Nephron progenitor cell (in vitro differentiated cells): ENCODE measurements around the gene HLA-DQB1.

Experiments
- DNase-seq: peaks from one replicate; pipeline ENCODE4 v3.0.0; 2021
- H3K27ac Mint-ChIP-seq: 2 replicates; pipeline ENCODE4 v1.8.0; 2021; ENCODE audit warnings: mild to moderate bottlenecking, moderate library complexity, mixed read lengths
- H3K27me3 Mint-ChIP-seq: 2 replicates; pipeline ENCODE4 v1.8.0; 2021; ENCODE audit warnings: mild to moderate bottlenecking, low read depth, mixed read lengths; ENCODE audit not compliant: poor library complexity
- H3K36me3 Mint-ChIP-seq: 2 replicates; pipeline ENCODE4 v1.8.0; 2021; ENCODE audit warnings: low read depth, mixed read lengths
- H3K4me1 Mint-ChIP-seq: 2 replicates; pipeline ENCODE4 v1.8.0; 2021; ENCODE audit warnings: mixed read lengths
- H3K4me3 Mint-ChIP-seq: 2 replicates; pipeline ENCODE4 v1.8.0; 2021; ENCODE audit warnings: mild to moderate bottlenecking, moderate library complexity, mixed read lengths
- H3K9me3 Mint-ChIP-seq: 2 replicates; pipeline ENCODE4 v1.8.0; 2021; ENCODE audit warnings: mild to moderate bottlenecking, moderate library complexity, mixed read lengths
- TF ChIP-seq, protein P1 (sequence below): fragments of 200-600 bp; sonication (generic); IDR thresholded peaks from 2 replicates; pipeline ENCODE4 v1.5.0; 2021; ENCODE audit warnings: antibody characterized with exemption

The HLA-DQB1 gene

DNA sequence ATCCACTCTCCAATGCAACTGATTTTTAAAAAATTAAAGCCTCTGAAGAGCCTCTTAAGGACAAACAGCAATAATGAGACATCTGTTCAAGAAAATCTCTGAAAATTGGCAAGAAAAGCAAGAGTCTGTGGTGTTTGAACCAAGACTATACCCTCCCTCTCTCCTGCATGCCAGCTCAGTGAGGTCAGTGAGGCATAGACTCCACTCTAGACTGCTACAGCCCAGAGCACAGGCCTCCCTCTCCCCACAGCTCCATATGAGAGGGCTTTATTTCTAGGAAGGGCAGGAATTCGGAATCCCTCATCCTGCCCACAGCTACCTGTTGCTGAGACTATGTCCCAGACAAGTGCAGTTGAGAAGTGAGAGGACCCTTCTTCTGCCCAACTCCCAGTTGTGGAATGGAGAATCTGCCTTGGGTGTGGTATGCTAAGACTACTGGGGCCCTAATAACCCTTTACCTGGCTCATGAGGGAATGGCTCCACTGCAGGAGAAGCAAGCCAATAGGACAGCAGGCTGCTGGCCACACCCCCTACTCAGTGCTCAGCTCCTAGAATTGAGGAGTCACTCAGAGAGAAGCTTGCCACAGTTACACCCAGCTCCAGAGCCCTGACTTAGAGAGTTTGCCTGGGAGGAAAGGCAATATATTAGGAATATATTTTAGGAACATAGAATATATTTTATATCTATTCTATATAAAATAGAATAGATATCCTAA is 51.9 kb downstream of the HLA-DQB1 start:
- DNase-seq: no peak
- TF ChIP-seq, protein P1, sequence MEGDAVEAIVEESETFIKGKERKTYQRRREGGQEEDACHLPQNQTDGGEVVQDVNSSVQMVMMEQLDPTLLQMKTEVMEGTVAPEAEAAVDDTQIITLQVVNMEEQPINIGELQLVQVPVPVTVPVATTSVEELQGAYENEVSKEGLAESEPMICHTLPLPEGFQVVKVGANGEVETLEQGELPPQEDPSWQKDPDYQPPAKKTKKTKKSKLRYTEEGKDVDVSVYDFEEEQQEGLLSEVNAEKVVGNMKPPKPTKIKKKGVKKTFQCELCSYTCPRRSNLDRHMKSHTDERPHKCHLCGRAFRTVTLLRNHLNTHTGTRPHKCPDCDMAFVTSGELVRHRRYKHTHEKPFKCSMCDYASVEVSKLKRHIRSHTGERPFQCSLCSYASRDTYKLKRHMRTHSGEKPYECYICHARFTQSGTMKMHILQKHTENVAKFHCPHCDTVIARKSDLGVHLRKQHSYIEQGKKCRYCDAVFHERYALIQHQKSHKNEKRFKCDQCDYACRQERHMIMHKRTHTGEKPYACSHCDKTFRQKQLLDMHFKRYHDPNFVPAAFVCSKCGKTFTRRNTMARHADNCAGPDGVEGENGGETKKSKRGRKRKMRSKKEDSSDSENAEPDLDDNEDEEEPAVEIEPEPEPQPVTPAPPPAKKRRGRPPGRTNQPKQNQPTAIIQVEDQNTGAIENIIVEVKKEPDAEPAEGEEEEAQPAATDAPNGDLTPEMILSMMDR: no peak
- H3K27me3 Mint-ChIP-seq: peaks cover 6% of the 10 kb centered on the region
- no peak overlapping the region for H3K4me3 Mint-ChIP-seq
- no peak overlapping the region for H3K27ac Mint-ChIP-seq
- H3K9me3 Mint-ChIP-seq: peaks cover 23% of the 10 kb centered on the region
- peaks cover 4% of the 10 kb centered on the region for H3K36me3 Mint-ChIP-seq
- peaks cover 7% of the 10 kb centered on the region for H3K4me1 Mint-ChIP-seq

DNA sequence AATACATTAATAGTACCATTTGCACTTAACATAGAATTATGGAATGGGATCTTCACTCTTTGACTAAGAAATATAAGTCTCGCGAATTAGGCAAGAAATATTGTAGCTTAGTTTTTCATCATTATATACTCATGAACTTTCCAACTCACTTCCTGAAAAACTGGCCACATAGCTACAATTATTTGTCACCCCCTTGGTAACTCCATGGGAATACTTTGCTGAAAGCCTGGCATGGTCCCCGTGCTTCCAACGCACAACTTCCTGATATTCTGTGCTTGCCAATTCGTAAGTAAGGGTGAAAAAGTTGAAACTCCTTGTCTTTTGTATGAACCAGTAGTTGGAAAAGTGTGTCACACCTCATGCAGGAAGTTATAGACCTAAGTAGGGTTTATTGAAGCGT is 53.0 kb downstream of the HLA-DQB1 start:
- Mint-ChIP-seq H3K9me3 (peaks cover 19% of the 10 kb centered on the region), H3K36me3 (peaks cover 4% of the 10 kb centered on the region), H3K27me3 (peaks cover 6% of the 10 kb centered on the region), H3K4me3 (no peak overlapping the region), H3K4me1 (peaks cover 7% of the 10 kb centered on the region), H3K27ac (no peak overlapping the region)
- DNase-seq: no peak
- TF ChIP-seq, protein P1: no peak

DNA sequence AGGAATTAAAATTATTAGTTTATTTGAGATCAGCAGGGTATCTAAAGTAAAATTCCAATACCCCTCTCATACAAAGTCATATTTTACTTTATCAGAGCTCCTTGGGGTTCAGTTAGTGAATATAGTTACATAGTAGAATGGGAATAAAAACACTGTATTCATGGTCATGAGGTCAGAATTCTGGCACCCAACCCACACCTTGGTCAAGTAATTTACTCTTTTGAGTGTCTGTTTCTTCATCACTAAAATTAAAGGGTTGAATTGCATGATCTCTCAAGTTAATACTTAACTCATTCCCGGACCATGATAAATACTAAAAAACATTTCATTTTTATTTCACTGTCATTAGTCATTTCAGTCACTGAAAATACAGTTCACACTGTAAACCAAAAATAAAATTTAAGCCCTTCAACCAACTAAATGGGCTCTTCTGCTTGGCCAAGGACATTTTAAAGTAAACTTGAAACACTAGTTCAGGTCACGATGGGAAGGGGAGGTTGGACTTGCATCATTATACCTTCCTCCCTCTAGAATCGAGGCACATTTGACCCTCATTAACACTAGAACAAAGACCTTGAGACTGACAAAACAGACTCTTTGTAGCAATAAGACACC is 55.7 kb downstream of the HLA-DQB1 start:
- no peaks in the 10 kb centered on the region for H3K36me3 Mint-ChIP-seq
- H3K4me3 Mint-ChIP-seq: no peak overlapping the region
- no peaks in the 10 kb centered on the region for H3K4me1 Mint-ChIP-seq
- DNase-seq: no peak
- TF ChIP-seq, protein P1: no peak
- peaks cover 6% of the 10 kb centered on the region for H3K27me3 Mint-ChIP-seq
- H3K27ac Mint-ChIP-seq: no peak overlapping the region
- H3K9me3 Mint-ChIP-seq: no peaks in the 10 kb centered on the region

DNA sequence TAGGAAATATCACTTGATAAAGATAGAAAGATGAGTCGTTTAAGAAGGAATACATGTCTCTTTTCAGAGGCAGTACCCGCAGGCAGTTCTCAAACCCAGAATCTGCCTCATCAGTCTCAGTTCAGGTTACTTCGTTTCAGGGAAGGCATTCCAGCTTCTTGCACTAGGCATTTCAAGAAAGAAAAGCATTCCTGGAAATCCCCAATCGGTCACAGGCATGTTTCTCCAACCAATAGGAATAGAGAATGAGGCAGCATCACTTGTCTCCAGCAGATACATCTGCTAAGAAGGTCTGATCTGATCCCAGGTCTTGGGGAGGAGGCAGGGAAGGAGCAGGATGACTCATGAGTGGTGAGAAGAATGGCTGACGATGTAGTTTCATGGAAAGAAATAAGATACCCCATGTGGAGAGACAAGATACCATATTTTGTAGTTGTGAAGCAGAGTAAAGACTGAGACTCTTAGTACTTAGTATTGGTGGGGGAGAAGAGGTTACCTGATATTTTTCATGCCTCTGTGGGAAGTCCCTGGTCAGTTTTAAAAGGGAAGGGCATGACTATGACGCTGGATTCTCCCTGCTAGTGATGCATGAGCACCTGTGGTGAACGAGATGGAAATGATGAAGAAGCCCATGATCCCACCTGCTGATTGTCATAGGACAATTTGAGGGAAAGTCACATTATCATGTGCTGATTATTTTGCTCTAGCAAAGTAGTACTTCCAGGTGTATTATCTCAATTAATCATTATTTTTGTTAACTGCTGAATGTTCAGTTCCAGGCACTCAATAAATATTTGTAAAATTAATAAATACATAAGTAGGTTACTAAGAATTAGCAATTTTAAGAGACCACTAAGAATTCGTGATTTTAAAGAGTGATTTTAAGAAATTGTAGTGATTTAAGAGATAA is 56.5 kb downstream of the HLA-DQB1 start:
- DNase-seq: peak; percentile 75
- H3K4me1 Mint-ChIP-seq: no peaks in the 10 kb centered on the region
- H3K27me3 Mint-ChIP-seq: peaks cover 5% of the 10 kb centered on the region
- TF ChIP-seq, protein P1: no peak
- no peak overlapping the region for H3K4me3 Mint-ChIP-seq
- H3K9me3 Mint-ChIP-seq: no peaks in the 10 kb centered on the region
- H3K36me3 Mint-ChIP-seq: no peaks in the 10 kb centered on the region
- H3K27ac Mint-ChIP-seq: no peak overlapping the region
